HG02840 (cell line): ENCODE measurements around the gene ULK3.

Source experiments
- ATAC-seq: cut with Tn5 transposase; IDR thresholded peaks from one replicate; pipeline ENCODE4 v1.9.1; 2021; ENCODE audit warnings: mild to moderate bottlenecking, moderate library complexity, moderate number of reproducible peaks; ENCODE audit not compliant: unreplicated experiment, low FRiP score

Gene ULK3

GRCh38 chr15:74788042-74788682 lies 54.8 kb downstream of the ULK3 start:
- ATAC-seq: no peak

GRCh38 chr15:74787251-74788041 lies 55.5 kb downstream of the ULK3 start:
- ATAC-seq: peak; percentile 43

- no peak for ATAC-seq
Measured at GRCh38 chr15:74786551-74787165, 56.3 kb downstream of the ULK3 start.
